ENCODE measurements around the gene ATP6V1C2.

The ATP6V1C2 gene

GRCh38 chr2:10733566-10733925 lies 12.1 kb downstream of the ATP6V1C2 start:
- DNase-seq (ENCODE audit: low spot score) = no peak

- DNase-seq (ENCODE audit: low spot score) = no peak
Observed at GRCh38 chr2:10733980-10734379, 12.6 kb downstream of the ATP6V1C2 start.

- DNase-seq (ENCODE audit: low spot score) = no peak
Observed at GRCh38 chr2:10738192-10738591, 16.8 kb downstream of the ATP6V1C2 start.

- DNase-seq (ENCODE audit: low spot score) = no peak
Observed at GRCh38 chr2:10740226-10740625, 18.8 kb downstream of the ATP6V1C2 start.

DNA sequence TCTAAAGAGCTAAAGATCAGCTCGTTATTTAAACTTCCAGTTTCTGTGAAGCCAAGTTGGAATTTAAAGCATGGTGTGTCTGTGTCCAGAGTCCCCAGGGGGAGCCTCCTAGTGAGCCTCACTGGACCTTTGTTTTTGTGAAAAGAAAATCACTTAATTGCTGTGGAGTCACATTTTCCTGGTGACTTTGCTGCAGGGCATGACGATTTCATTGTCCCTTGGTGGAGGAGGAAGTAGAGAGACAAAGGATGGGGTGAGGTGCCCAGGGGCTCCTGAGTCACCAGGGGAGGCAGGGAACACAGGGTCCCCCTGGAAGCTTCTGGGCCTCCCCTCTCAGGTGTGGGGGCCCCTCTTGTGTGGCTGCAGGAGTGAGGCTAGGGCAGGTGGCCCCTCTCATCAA lies 19.7 kb downstream of the ATP6V1C2 start:
- DNase-seq (ENCODE audit: low spot score) = no peak

- DNase-seq (ENCODE audit: low spot score) = no peak
Observed at GRCh38 chr2:10742666-10743065, 21.2 kb downstream of the ATP6V1C2 start.

DNA sequence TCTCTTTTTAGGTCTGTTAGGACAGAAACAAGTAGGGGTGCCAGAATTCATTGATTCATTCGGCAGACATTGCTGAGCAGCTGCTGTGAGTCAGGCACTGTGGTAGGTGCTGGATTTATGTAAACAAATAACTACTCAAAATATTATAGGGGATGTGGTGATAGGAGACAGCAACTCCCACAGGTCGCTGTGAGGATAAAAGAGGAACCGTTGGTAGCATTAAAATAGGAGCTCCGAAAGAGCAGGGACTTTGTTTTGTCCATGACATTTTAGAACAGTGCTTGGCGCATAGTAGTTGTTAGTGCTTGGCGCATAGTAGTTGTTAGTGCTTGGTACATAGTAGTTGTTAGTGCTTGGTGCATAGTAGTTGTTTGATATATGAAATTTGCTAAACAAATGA lies 29.2 kb downstream of the ATP6V1C2 start:
- DNase-seq (ENCODE audit: low spot score) = no peak

DNA sequence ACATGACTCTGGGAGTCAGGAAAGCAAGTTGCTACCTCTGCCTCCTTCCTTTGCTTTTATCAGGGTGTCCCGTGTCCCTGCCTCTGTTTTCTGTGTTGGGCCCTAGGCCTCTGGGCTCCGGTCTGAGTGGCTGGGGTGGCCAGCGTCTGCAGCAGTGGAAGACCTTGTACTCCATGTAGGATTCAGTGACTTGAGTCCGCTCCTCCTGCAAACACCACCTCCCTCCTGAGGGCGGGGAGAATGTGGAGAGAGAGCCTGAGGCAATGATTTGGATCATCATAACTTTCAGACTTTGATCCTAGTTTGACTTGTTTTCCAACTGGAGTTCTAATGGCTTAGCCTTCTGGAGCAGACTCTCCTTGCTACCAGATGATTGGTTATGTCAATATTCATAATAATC lies 30.8 kb downstream of the ATP6V1C2 start:
- DNase-seq (ENCODE audit: low spot score) = no peak

DNA sequence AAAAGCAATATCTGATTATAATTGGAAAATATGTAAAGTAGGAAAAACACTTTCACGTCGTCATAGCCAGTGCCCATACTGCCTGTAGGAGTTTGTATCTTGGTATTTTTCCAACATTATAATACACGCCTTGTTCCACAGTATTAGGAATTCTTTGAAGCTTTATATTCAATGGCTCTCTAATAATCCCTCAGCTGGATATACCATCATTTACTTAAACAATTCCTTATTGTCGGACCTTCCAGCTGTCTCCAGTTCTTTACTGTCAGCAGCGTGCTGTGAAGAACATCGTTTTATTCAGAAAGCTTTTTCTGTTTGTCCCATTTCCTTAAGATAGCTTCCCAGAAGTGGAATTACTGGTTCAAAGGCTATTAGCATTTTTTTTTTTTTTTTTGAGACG lies 31.7 kb downstream of the ATP6V1C2 start:
- no peak for DNase-seq (ENCODE audit: low spot score)

GRCh38 chr2:10753876-10754275 lies 32.4 kb downstream of the ATP6V1C2 start:
- DNase-seq (ENCODE audit: low spot score) = no peak

DNA sequence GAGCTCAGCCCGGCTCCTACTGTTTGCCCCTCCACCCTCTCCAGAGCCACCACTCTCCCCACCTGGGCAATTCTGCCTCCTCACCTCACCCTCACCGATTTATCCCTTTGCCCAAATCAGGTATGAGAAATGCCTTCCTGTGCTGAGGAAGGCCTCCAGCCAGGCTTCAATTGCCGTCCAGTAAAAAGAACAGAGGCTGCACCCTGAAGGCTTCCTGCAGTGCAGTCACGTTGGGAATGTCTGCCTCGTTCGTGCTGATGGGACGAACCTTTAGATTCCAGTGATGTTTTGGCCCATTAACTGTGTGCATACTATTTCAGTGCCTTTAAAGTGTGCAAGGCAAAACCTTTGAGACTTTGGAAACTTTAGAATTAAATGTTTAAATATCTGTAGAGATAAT lies 34.2 kb downstream of the ATP6V1C2 start:
- DNase-seq (ENCODE audit: low spot score) = no peak

GRCh38 chr2:10757814-10758286 lies 36.4 kb downstream of the ATP6V1C2 start:
- no peak for DNase-seq (ENCODE audit: low spot score)

- DNase-seq (ENCODE audit: low spot score) = no peak
Observed at GRCh38 chr2:10759151-10759714, 37.8 kb downstream of the ATP6V1C2 start.

DNA sequence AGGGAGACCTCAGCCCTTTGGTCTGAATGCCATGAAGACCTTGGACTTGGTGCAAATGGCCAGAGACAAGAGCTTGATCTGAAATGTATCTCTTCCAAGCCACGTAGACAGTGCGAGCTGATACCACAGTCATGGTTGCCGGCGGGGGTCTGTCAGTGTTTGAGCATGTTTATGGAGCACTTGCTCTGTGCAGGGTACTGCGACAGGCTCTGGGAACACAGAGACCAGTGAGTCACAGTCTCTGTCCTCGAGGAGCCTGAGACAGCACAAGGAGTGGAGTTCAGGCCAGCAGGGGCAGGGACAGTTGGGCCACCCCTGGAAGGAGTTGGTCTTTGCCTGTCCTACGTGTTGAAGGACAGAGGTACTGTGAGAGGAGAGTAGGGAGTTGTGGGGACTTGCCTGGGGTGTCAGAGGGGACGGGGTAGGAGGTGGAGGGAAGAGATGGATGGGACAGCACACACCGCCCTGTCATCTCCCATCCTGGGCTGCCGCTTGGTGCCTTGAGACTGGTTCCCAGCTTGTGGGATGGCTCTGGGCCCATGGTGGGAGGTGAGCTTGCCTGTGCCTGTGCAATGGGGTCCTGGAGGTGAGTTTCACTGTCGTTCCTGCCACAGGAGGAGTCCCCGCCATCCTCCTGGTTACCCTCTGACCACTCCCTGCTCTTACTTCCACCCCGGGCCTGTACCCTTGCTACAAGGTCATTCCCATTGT lies 39.5 kb downstream of the ATP6V1C2 start:
- DNase-seq (ENCODE audit: low spot score) = no peak

DNA sequence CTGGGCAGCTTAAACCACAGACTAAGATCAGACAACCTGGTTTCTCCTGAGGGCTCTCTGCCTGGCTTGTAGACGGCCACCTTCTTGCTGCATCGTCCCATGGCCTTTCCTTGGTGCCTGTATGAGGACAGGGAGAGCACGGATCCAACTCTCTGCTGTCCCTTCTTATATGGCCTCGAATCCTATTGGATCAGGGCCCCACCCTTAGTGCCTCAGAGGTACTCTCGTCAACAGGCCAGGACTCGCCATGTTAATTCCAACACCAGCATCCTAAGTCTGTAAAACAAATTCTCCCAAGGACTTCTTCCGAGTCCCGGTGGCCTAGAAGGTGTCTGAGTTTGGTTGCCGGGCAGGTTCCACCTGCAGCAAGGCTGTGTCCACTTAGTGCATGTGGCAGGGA lies 40.2 kb downstream of the ATP6V1C2 start:
- DNase-seq (ENCODE audit: low spot score) = no peak

DNA sequence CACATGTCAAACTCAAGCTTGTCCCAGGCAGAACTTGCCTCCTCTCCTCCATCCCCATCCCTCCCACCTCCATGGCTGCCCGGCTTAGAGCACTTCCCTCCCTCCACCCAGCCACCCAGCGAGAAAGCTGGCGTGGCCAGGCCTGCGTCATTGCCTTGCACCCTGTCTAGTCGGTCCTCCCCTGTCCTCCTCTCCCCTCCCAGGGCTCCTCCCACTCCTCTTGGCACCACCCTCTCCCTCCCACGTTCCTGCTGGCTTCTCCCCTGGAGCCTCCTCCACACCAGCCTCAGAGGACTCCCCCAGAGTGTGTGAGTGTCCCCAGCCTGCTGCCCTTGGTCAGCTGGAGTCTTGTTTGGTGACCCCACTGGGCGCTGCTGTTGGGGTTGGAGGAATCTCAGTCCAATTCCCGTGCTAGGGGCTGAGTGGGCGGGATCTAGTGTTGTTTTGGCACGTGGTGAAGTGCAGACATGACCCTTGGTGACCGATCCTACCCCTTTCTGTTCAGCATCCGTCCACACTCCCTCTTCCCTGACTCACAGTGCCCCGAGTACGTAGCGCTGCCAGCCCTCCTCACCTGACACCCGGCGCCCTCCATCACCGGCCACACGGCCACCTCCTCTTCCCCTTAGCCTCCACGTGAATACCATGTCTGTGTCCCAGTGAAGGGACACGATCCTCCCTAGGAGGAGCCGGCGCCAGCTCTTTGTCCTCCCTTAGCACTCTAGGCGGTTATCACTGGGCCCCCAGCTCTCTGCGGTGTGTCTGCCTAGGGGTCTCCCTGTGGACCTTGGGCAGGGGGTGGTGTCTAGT lies 41.4 kb downstream of the ATP6V1C2 start:
- no peak for DNase-seq (ENCODE audit: low spot score)

GRCh38 chr2:10763461-10763800 lies 42.0 kb downstream of the ATP6V1C2 start:
- no peak for DNase-seq (ENCODE audit: low spot score)

- DNase-seq (ENCODE audit: low spot score) = no peak
Observed at GRCh38 chr2:10764096-10764785, 42.8 kb downstream of the ATP6V1C2 start.

- no peak for DNase-seq (ENCODE audit: low spot score)
Observed at GRCh38 chr2:10764896-10765295, 43.5 kb downstream of the ATP6V1C2 start.

DNA sequence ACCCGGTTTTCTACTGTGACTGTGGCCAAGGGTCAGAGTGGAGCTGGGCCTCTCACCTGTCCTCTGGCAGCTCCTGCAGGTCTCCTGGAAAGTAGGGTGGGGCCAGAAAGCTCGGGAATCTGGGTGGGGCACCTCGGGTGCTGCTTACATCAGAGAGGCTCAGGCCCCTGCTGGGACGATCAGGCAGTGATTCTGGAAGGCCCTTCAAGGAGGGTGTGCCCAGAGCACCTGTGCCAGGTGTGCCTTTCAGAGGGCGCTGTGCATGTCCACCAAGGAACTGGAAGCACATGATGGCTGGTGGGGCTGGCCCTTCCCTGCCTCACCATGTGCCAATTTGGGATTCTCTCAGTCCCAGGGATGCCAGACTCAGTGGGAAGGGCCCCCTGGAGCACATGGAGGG lies 44.0 kb downstream of the ATP6V1C2 start:
- no peak for DNase-seq (ENCODE audit: low spot score)

DNA sequence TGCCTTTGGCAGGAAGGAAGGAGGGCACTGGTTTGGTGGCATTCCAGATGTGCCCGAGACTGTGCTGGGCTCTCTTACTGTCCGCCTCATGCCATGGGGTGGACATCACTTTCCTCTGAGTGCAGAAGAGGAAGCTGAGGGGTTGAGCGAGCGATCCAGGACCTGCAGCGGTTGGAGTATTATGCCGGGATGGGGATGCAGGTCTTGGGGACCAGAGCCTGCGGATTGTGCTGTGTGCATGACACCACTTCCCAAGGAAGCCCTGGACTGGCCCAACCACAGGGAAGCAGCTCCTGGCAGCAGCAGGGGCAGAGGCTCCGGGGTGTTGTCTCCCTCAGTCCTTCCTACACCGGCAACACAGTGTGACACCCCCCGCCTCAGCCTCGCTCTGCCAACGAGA lies 44.5 kb downstream of the ATP6V1C2 start:
- DNase-seq (ENCODE audit: low spot score) = no peak

GRCh38 chr2:10768063-10768507 lies 46.7 kb downstream of the ATP6V1C2 start:
- no peak for DNase-seq (ENCODE audit: low spot score)

Data from globus pallidus (tissue), 1 donor.